Fibroblast of lung (primary cell): ENCODE results near the gene CHD9. TPM values are rescaled to one million over a fixed set of nuclear protein-coding genes. Genes with fewer than 3 reads are reported as not detected.

Experiments
- DNase-seq, 2 donors: peaks; one replicate each; pipeline versions ENCODE4 v3.0.0 to v3.0.0-alpha.2; 2010; ENCODE audit warnings: low read depth in 2 of 2
- H2AFZ ChIP-seq: 2 replicates; pipeline ENCODE4 v1.5.1; 2012; ENCODE audit warnings: low read length, control low read depth, inconsistent platforms
- H3K27ac ChIP-seq: 2 replicates; pipeline ENCODE4 v1.5.1; 2011; ENCODE audit warnings: low read length, control low read depth; ENCODE audit not compliant: insufficient read depth
- H3K27me3 ChIP-seq: 2 replicates; pipeline ENCODE4 v1.5.1; 2011; ENCODE audit warnings: mild to moderate bottlenecking, low read length; ENCODE audit not compliant: control insufficient read depth, insufficient read depth
- H3K36me3 ChIP-seq: 2 replicates; pipeline ENCODE4 v1.5.1; 2011; ENCODE audit warnings: low read length; ENCODE audit not compliant: control insufficient read depth, insufficient read depth
- H3K4me1 ChIP-seq: 2 replicates; pipeline ENCODE4 v1.5.1; 2011; ENCODE audit warnings: low read length; ENCODE audit not compliant: control insufficient read depth, insufficient read depth; ENCODE audit errors: extremely low read depth
- H3K4me2 ChIP-seq: 2 replicates; pipeline ENCODE4 v1.5.1; 2011; ENCODE audit warnings: low read length, control low read depth; ENCODE audit not compliant: insufficient read depth; ENCODE audit errors: extremely low read depth
- H3K4me3 ChIP-seq, 4 experiments: fragments of 200-600 bp in 1 of 4; sonication (generic) in 1 of 4; replicated peaks in 1 of 4; 2 replicates each; pipeline ENCODE4 v1.5.1; 2011 to 2016; ENCODE audit warnings: low read length in 4 of 4, low read depth in 3 of 4, mild to moderate bottlenecking in 3 of 4, control low read depth in 2 of 4, inconsistent platforms in 1 of 4, mixed read lengths in 1 of 4; ENCODE audit not compliant: insufficient read depth in 1 of 4; ENCODE audit errors: control extremely low read depth in 1 of 4
- H3K79me2 ChIP-seq: 2 replicates; pipeline ENCODE4 v1.5.1; 2012; ENCODE audit warnings: mild to moderate bottlenecking, low read length, inconsistent platforms; ENCODE audit not compliant: control insufficient read depth, insufficient read depth
- H3K9ac ChIP-seq: 2 replicates; pipeline ENCODE4 v1.5.1; 2011; ENCODE audit warnings: mild to moderate bottlenecking, low read length, control low read depth; ENCODE audit not compliant: insufficient read depth
- H3K9me3 ChIP-seq: 2 replicates; pipeline ENCODE4 v1.5.1; 2012; ENCODE audit warnings: low read depth, low read length; ENCODE audit not compliant: control insufficient read depth, insufficient read depth
- H4K20me1 ChIP-seq: 2 replicates; pipeline ENCODE4 v1.5.1; 2011; ENCODE audit warnings: low read length; ENCODE audit not compliant: control insufficient read depth, insufficient read depth; ENCODE audit errors: extremely low read depth
- CTCF ChIP-seq, 2 donors: IDR thresholded peaks in 1 of 2; conservative IDR thresholded peaks in 1 of 2; 1 replicate in 1 of 2; 2 replicates in 1 of 2; pipeline ENCODE4 v1.5.1; 2011 to 2012; ENCODE audit warnings: low read length in 2 of 2, control low read depth in 1 of 2, inconsistent platforms in 1 of 2, low read depth in 1 of 2, mild to moderate bottlenecking in 1 of 2
- EZH2 ChIP-seq: IDR thresholded peaks from 2 replicates; pipeline ENCODE4 v1.5.1; 2012; ENCODE audit warnings: low read length, control low read depth, mild to moderate bottlenecking; ENCODE audit errors: missing control alignments
- polyA plus RNA-seq, 2 donors: library from polyadenylated mRNA; depleted of rRNA in 1 of 2; stranded (reverse) in 1 of 2; unstranded in 1 of 2; fragments of >200 nt; gene quantifications; 2 replicates each; pipeline ENCODE4 v1.2.1, GENCODE V29; 2011 to 2012; ENCODE audit warnings: missing spikeins in 1 of 2
- total RNA-seq: library from RNA; depleted of rRNA; stranded (reverse); fragments of >200 nt; gene quantifications from 2 replicates; pipeline ENCODE4 v1.2.1, GENCODE V29; 2014

Gene CHD9
- total and polyA plus RNA-seq, 2 donors (not counting 1 experiment from before 2014, with no cell fraction given): 32.9 to 60.9 TPM

- no peak overlapping the region for H3K4me3 ChIP-seq
- peaks cover 83% of the 10 kb centered on the region for H3K79me2 ChIP-seq
- peak overlapping the region; percentile 54 for H3K4me2 ChIP-seq
- no peak overlapping the region for H2AFZ ChIP-seq
- H3K27ac ChIP-seq: no peak overlapping the region
- peaks cover 6% of the 10 kb centered on the region for H3K4me1 ChIP-seq
- no peaks in the 10 kb centered on the region for H3K27me3 ChIP-seq
- H4K20me1 ChIP-seq: no peaks in the 10 kb centered on the region
- TF ChIP-seq CTCF (conservative IDR thresholded peaks at IDR 0.05 in 1 of 2, IDR thresholded peaks at IDR 0.05 in 1 of 2; ENCODE audit: low read depth in 1 of 2, low read length in 2 of 2) (no peak), EZH2 (no peak)
- no peak for DNase-seq
- no peaks in the 10 kb centered on the region for H3K36me3 ChIP-seq
- H3K9me3 ChIP-seq: no peaks in the 10 kb centered on the region
- H3K9ac ChIP-seq: no peak overlapping the region
These were observed 158.1 kb downstream of the CHD9 start for GRCh38 chr16:53212893-53213223.

DNA sequence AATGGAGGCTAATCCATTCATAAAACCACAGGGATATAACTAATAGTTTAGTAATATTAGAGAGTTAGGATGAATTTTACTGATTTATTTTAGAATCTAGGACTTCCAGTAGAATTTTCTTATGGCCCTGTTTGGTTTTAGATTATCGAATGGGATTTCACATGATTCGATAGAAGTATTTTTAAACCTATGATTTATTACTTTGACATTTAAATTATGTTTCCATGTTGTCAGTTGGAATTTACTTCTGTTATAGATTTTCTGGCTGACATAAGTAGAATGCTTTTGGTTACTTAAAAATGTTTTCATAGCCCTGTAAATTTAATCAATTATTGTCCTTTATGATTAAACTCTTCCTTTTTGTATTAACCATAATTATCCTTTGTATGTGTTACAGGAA lies 158.8 kb downstream of the CHD9 start:
- Histone ChIP-seq H3K9me3 (no peaks in the 10 kb centered on the region), H3K4me3 (no peak overlapping the region), H4K20me1 (no peaks in the 10 kb centered on the region), H3K79me2 (peaks cover 83% of the 10 kb centered on the region), H2AFZ (no peak overlapping the region), H3K27ac (no peak overlapping the region), H3K27me3 (no peaks in the 10 kb centered on the region), H3K9ac (no peak overlapping the region), H3K4me1 (peaks cover 4% of the 10 kb centered on the region), H3K36me3 (no peaks in the 10 kb centered on the region), H3K4me2 (no peak overlapping the region)
- no peak for DNase-seq
- no peak for TF ChIP-seq EZH2
- TF ChIP-seq CTCF (conservative IDR thresholded peaks at IDR 0.05 in 1 of 2, IDR thresholded peaks at IDR 0.05 in 1 of 2; ENCODE audit: low read depth in 1 of 2, low read length in 2 of 2): no peak

GRCh38 chr16:53216798-53217197 lies 162.0 kb downstream of the CHD9 start:
- H3K4me3 ChIP-seq: no peak overlapping the region

More at GRCh38 chr16:53216798-53217197, 162.0 kb downstream of the CHD9 start:
- H3K4me1 ChIP-seq: peaks cover 9% of the 10 kb centered on the region
- no peaks in the 10 kb centered on the region for H3K27me3 ChIP-seq
- no peak overlapping the region for H3K9ac ChIP-seq
- peaks cover 71% of the 10 kb centered on the region for H3K79me2 ChIP-seq
- H3K9me3 ChIP-seq: no peaks in the 10 kb centered on the region
- no peak overlapping the region for H3K4me2 ChIP-seq
- H3K36me3 ChIP-seq: no peaks in the 10 kb centered on the region
- H2AFZ ChIP-seq: no peak overlapping the region
- TF ChIP-seq EZH2 (no peak), CTCF (conservative IDR thresholded peaks at IDR 0.05 in 1 of 2, IDR thresholded peaks at IDR 0.05 in 1 of 2; ENCODE audit: low read depth in 1 of 2, low read length in 2 of 2) (no peak)
- no peaks in the 10 kb centered on the region for H4K20me1 ChIP-seq
- DNase-seq: no peak
- H3K27ac ChIP-seq: no peak overlapping the region
